Common myeloid progenitor, CD34-positive (primary cell): ENCODE measurements around the gene JPT1.

Experiments used
- CTCF ChIA-PET: fragments of 350-600 bp; sonication (Branson Sonifier 250); formaldehyde crosslinking; loops from one replicate; lab custom pipeline; 2021; ENCODE audit warnings: antibody characterized with exemption; lab: Charles Lee
- POLR2A ChIA-PET: fragments of 350-600 bp; sonication (Branson Sonifier 250); formaldehyde crosslinking; loops from one replicate; lab custom pipeline; 2021; ENCODE audit warnings: antibody characterized with exemption; lab: Charles Lee
- DNase-seq, 3 donors: peaks; one replicate each; pipeline versions ENCODE4 v3.0.0 to v3.0.0-alpha.2; 2013
- H3K27ac ChIP-seq, 2 experiments: 1 replicate in 1 of 2; 2 replicates in 1 of 2; pipeline ENCODE4 v1.7.0; 2013; ENCODE audit warnings: inconsistent platforms in 2 of 2, low read length in 2 of 2, mild to moderate bottlenecking in 2 of 2, low read depth in 1 of 2, moderate library complexity in 1 of 2; ENCODE audit not compliant: severe bottlenecking in 2 of 2, insufficient read depth in 1 of 2, poor library complexity in 1 of 2
- H3K27me3 ChIP-seq, 5 experiments: replicated peaks in 2 of 5; 1 replicate in 3 of 5; 2 replicates in 2 of 5; pipeline versions ENCODE4 v1.6.1 to v1.7.0; 2013; ENCODE audit warnings: low read length in 4 of 5, mild to moderate bottlenecking in 2 of 5, moderate library complexity in 2 of 5, inconsistent platforms in 1 of 5; ENCODE audit not compliant: insufficient read depth in 5 of 5, control insufficient read depth in 4 of 5
- H3K36me3 ChIP-seq, 4 experiments: 1 replicate in 2 of 4; 2 replicates in 2 of 4; pipeline versions ENCODE4 v1.6.1 to v1.7.0; 2013; ENCODE audit warnings: low read length in 3 of 4, control low read depth in 1 of 4, mild to moderate bottlenecking in 1 of 4; ENCODE audit not compliant: control insufficient read depth in 4 of 4, insufficient read depth in 4 of 4
- H3K4me1 ChIP-seq, 4 experiments: 1 replicate in 3 of 4; 2 replicates in 1 of 4; pipeline versions ENCODE4 v1.6.1 to v1.7.1; 2013; ENCODE audit warnings: low read length in 3 of 4, mild to moderate bottlenecking in 3 of 4, control low read depth in 1 of 4, inconsistent platforms in 1 of 4, moderate library complexity in 1 of 4; ENCODE audit not compliant: control insufficient read depth in 4 of 4, insufficient read depth in 4 of 4; ENCODE audit errors: control extremely low read depth in 1 of 4
- H3K4me3 ChIP-seq, 7 experiments: 1 replicate in 4 of 7; 2 replicates in 3 of 7; pipeline versions ENCODE4 v1.5.1 to v1.7.0; 2013; ENCODE audit warnings: mild to moderate bottlenecking in 7 of 7, low read length in 6 of 7, moderate library complexity in 6 of 7, inconsistent platforms in 2 of 7, low read depth in 2 of 7, control low read depth in 1 of 7; ENCODE audit not compliant: insufficient read depth in 4 of 7, control insufficient read depth in 1 of 7; ENCODE audit errors: extremely low read depth in 1 of 7
- H3K9me3 ChIP-seq, 5 experiments: 1 replicate in 4 of 5; 2 replicates in 1 of 5; pipeline versions ENCODE4 v1.6.1 to v1.7.1; 2013; ENCODE audit warnings: low read length in 4 of 5, mild to moderate bottlenecking in 2 of 5, inconsistent platforms in 1 of 5, low read depth in 1 of 5, moderate library complexity in 1 of 5; ENCODE audit not compliant: control insufficient read depth in 4 of 5, insufficient read depth in 2 of 5; ENCODE audit errors: control extremely low read depth in 1 of 5
- WGBS: methylation state at CpG from one replicate; pipeline ENCODE4 v1.1.5; 2013; ENCODE audit not compliant: insufficient coverage; 5-methylcytosine and 5-hydroxymethylcytosine counted together

JPT1 gene

DNA sequence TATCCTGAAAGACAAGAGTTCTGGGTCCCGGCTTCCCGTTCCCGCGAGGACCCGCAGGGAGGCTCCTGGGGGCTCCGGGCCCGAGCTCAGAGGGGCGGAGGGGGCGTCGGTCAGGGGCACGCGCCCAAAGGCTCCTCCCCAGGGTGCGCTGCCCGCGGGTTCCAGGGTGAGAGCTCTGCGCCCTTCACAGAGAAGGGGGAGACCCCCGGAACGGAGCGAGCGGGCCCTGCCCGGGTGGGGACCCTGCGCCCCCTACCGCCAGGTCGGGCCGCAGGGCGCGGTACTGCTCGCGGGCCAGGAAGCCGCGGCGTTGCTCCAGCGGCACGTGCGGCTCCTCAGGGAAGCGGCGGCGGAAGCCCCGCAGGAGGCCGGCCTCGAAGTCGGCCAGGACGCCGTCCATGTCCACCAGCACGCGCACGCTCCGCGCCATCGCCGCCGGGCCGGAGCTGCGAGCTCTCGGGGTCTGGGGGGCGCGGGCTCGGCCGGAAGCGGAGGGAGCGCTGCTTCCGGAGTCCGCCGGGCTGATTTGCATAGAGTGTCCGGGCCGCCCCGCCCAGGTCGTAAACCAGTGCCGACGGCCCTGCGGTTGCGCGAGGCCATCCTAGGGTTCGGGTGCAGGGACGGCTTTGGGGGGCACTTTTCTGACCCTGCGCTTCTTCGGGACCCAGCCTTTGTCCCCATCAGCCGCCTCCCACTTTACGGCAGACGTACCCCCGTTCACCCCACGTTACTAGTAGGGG, 22.9 kb downstream of the JPT1 start, which contains the start of gene NT5C:
NT5C (minus strand) TSS at position 465 of the 740 bp plus-strand sequence; CDS start at position 430, 35 bp downstream.
- POLR2A ChIA-PET, result interaction anchor here (1.3 to 2.1 kb wide), 4 partner anchors 14 to 23 kb away, joined by 3 to 11 read pairs (median 5); partner anchors contain the start of gene JPT1
- 0% methylated on average over 74 of the region's 82 CpGs for WGBS

GRCh38 chr17:75130632-75131277, 23.6 kb downstream of the JPT1 start:
- no peaks in the 10 kb centered on the region for H3K27me3 ChIP-seq
- peaks cover 0 to 27% (median 23%) of the 10 kb centered on the region in 4 experiments for H3K4me1 ChIP-seq
- H3K27ac ChIP-seq, result peak overlapping the region; percentile 50 to 86
- H3K4me3 ChIP-seq, result peak overlapping the region; percentile 64 to 88 (median 83)
- no peaks in the 10 kb centered on the region for H3K9me3 ChIP-seq
- H3K36me3 ChIP-seq, result peaks cover 0 to 34% (median 22%) of the 10 kb centered on the region in 4 experiments
- ChIA-PET POLR2A (interaction anchor here (0.5 to 2.1 kb wide), 5 partner anchors 14 to 40 kb away, joined by 3 to 11 read pairs (median 4); partner anchors contain the start of gene JPT1), CTCF (interaction anchor here (0.7 to 6.0 kb wide), 24 partner anchors 9 to 170 kb away, joined by 3 to 168 read pairs (median 4); partner anchors contain the start of genes ARMC7, MRPL58 and SLC16A5)
- WGBS, result 15% methylated on average over 29 of the region's 29 CpGs
- peak; percentile 56 to 78 (median 78) for DNase-seq

More for the DNA sequence above, 22.9 kb downstream of the JPT1 start, which contains the start of gene NT5C:
- Histone ChIP-seq H3K27ac (peak within 1 kb of the TSS; percentile 50 to 86), H3K4me3 (peak within 1 kb of the TSS; percentile 64 to 88 (median 83)), H3K4me1 (peaks cover 0 to 23% (median 17%) of the 10 kb centered on the region in 4 experiments), H3K9me3 (no peaks in the 10 kb centered on the region), H3K36me3 (peaks cover 0 to 34% (median 26%) of the 10 kb centered on the region in 4 experiments), H3K27me3 (no peaks in the 10 kb centered on the region)
- CTCF ChIA-PET, result interaction anchor here (0.7 to 6.0 kb wide), 22 partner anchors 10 to 171 kb away, joined by 3 to 168 read pairs (median 4); partner anchors contain the start of genes ARMC7, MRPL58 and SLC16A5
- DNase-seq, result peak; percentile 66 to 83 (median 71)

GRCh38 chr17:75130059-75130631, 24.2 kb downstream of the JPT1 start:
- Histone ChIP-seq H3K4me1 (peaks cover 2 to 33% (median 28%) of the 10 kb centered on the region in 4 experiments), H3K36me3 (peaks cover 0 to 28% (median 17%) of the 10 kb centered on the region in 4 experiments), H3K27ac (peak overlapping the region; percentile 50 to 86), H3K27me3 (no peaks in the 10 kb centered on the region), H3K4me3 (peak overlapping the region in 6 of 7 experiments; percentile 64 to 86 (median 81)), H3K9me3 (no peaks in the 10 kb centered on the region)
- 91% methylated on average over 20 of the region's 24 CpGs for WGBS
- no peak for DNase-seq
- ChIA-PET POLR2A (interaction anchor here (0.5 to 2.1 kb wide), 6 partner anchors 13 to 41 kb away, joined by 3 to 11 read pairs (median 5); partner anchors contain the start of gene JPT1), CTCF (interaction anchor here (0.7 to 6.0 kb wide), 15 partner anchors 8 to 118 kb away, joined by 3 to 168 read pairs (median 4); partner anchors contain the start of genes ARMC7, MRPL58 and SLC16A5)

DNA sequence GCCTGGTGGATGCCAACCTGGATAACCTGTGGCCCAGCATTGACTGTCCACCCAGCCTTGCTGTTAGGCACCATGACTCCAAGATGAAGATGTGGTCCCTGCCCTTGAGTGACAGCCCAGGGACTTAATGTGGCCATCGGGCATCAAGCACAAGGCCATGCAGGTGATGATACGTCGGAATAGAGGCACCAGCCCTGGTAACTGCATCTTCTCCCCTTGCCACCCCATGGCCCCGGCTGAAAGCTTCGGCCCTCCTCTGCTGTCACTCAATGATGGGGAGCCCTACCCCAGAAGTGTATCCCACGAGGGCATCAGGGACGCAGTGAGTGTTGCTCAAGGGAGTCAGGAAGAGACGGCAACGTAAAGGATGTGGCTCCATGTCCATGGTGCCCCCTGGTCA, 24.7 kb downstream of the JPT1 start:
- CTCF ChIA-PET, result interaction anchor here (1.0 to 6.0 kb wide), 6 partner anchors 8 to 68 kb away, joined by 3 to 168 read pairs (median 20); partner anchors contain the start of gene ARMC7
- H3K27ac ChIP-seq, result no peak overlapping the region
- H3K27me3 ChIP-seq, result no peaks in the 10 kb centered on the region
- H3K36me3 ChIP-seq, result peaks cover 0 to 24% (median 16%) of the 10 kb centered on the region in 4 experiments
- H3K4me1 ChIP-seq, result peaks cover 2 to 39% (median 34%) of the 10 kb centered on the region in 4 experiments
- POLR2A ChIA-PET, result interaction anchor here (0.5 to 2.1 kb wide), 2 partner anchors 15 to 40 kb away, joined by 7 to 11 read pairs; no protein-coding TSS in a partner anchor
- no peak for DNase-seq
- WGBS, result 87% methylated on average over 7 of the region's 9 CpGs
- H3K4me3 ChIP-seq, result no peak overlapping the region
- H3K9me3 ChIP-seq, result no peaks in the 10 kb centered on the region

- no peak for DNase-seq
- no peaks in the 10 kb centered on the region for H3K9me3 ChIP-seq
- CTCF ChIA-PET, result interaction anchor here (0.7 to 6.0 kb wide), 4 partner anchors 10 to 68 kb away, joined by 4 to 168 read pairs (median 26); partner anchors contain the start of gene ARMC7
- POLR2A ChIA-PET, result no interaction called here
- WGBS, result 95% methylated on average over 33 of the region's 33 CpGs
- no peak overlapping the region for H3K27ac ChIP-seq
- no peak overlapping the region for H3K4me3 ChIP-seq
- H3K36me3 ChIP-seq, result peaks cover 0 to 24% (median 16%) of the 10 kb centered on the region in 4 experiments
- H3K27me3 ChIP-seq, result no peaks in the 10 kb centered on the region
- peaks cover 2 to 45% (median 41%) of the 10 kb centered on the region in 4 experiments for H3K4me1 ChIP-seq
Observed at GRCh38 chr17:75128694-75129505, 25.4 kb downstream of the JPT1 start.
